Measurements from ENCODE around the gene SLC35F6. TPM values are rescaled to one million over a fixed set of nuclear protein-coding genes. Genes with fewer than 3 reads are reported as not detected.
"Not testable (repeated sequence)": the region's sequence is repeated elsewhere in the genome, so short reads cannot be mapped to it uniquely, and the experiment has no call there.

The SLC35F6 gene
- total RNA-seq, 1 experiment from 2014 or later, result 27.5 TPM

- peak; percentile 92 for DNase-seq (ENCODE audit: low spot score)
- in situ Hi-C loops (cut with HindIII; ENCODE audit: low sequenced_read_pairs), result no loop called here
These were observed 8.2 kb downstream of the SLC35F6 start for GRCh38 chr2:26772064-26773001.

- in situ Hi-C loops (cut with HindIII; ENCODE audit: low sequenced_read_pairs), result no loop called here
- no peak for DNase-seq (ENCODE audit: low spot score)
These were observed 12.2 kb downstream of the SLC35F6 start for GRCh38 chr2:26776195-26776800.

- in situ Hi-C loops (cut with HindIII; ENCODE audit: low sequenced_read_pairs), result no loop called here
- peak; percentile 81 for DNase-seq (ENCODE audit: low spot score)
These were observed 14.0 kb downstream of the SLC35F6 start for GRCh38 chr2:26778098-26778497.

- in situ Hi-C loops (cut with HindIII; ENCODE audit: low sequenced_read_pairs), result no loop called here
- no peak for DNase-seq (ENCODE audit: low spot score)
These were observed 14.4 kb downstream of the SLC35F6 start for GRCh38 chr2:26778507-26778906.

GRCh38 chr2:26780203-26780760, 16.2 kb downstream of the SLC35F6 start:
- in situ Hi-C loops (cut with HindIII; ENCODE audit: low sequenced_read_pairs), result no loop called here
- DNase-seq (ENCODE audit: low spot score), result no peak

GRCh38 chr2:26782876-26783704, 19.0 kb downstream of the SLC35F6 start:
- in situ Hi-C loops (cut with HindIII; ENCODE audit: low sequenced_read_pairs), result no loop called here
- no peak for DNase-seq (ENCODE audit: low spot score)

- no peak for DNase-seq (ENCODE audit: low spot score)
- in situ Hi-C loops (cut with HindIII; ENCODE audit: low sequenced_read_pairs), result no loop called here
These were observed 20.6 kb downstream of the SLC35F6 start for GRCh38 chr2:26784570-26785234.

- DNase-seq (ENCODE audit: low spot score), result peak; percentile 99
- in situ Hi-C loops (cut with HindIII; ENCODE audit: low sequenced_read_pairs), result no loop called here
These were observed 21.5 kb downstream of the SLC35F6 start, which contains the start of gene CENPA for GRCh38 chr2:26785431-26786206. TSS of gene CENPA (plus strand) at chr2:26786056. CDS start at chr2:26786197, 141 bp downstream.

GRCh38 chr2:26786207-26787028, 22.3 kb downstream of the SLC35F6 start:
- no peak for DNase-seq (ENCODE audit: low spot score)
- in situ Hi-C loops (cut with HindIII; ENCODE audit: low sequenced_read_pairs), result no loop called here

- in situ Hi-C loops (cut with HindIII; ENCODE audit: low sequenced_read_pairs), result no loop called here
- DNase-seq (ENCODE audit: low spot score), result no peak
These were observed 28.6 kb downstream of the SLC35F6 start for GRCh38 chr2:26792720-26793119.

GRCh38 chr2:26793518-26793917, 29.4 kb downstream of the SLC35F6 start:
- no peak for DNase-seq (ENCODE audit: low spot score)
- in situ Hi-C loops (cut with HindIII; ENCODE audit: low sequenced_read_pairs), result no loop called here

GRCh38 chr2:26795135-26795534, 31.1 kb downstream of the SLC35F6 start:
- DNase-seq (ENCODE audit: low spot score); in situ Hi-C loops (cut with HindIII; ENCODE audit: low sequenced_read_pairs): not testable (repeated sequence)

- DNase-seq (ENCODE audit: low spot score), result no peak
- in situ Hi-C loops (cut with HindIII; ENCODE audit: low sequenced_read_pairs), result no loop called here
These were observed 37.2 kb downstream of the SLC35F6 start for GRCh38 chr2:26801328-26801727.

GRCh38 chr2:26801796-26802195, 37.7 kb downstream of the SLC35F6 start:
- in situ Hi-C loops (cut with HindIII; ENCODE audit: low sequenced_read_pairs), result no loop called here
- no peak for DNase-seq (ENCODE audit: low spot score)

- in situ Hi-C loops (cut with HindIII; ENCODE audit: low sequenced_read_pairs), result no loop called here
- no peak for DNase-seq (ENCODE audit: low spot score)
These were observed 41.2 kb downstream of the SLC35F6 start for GRCh38 chr2:26805241-26805676.

- DNase-seq (ENCODE audit: low spot score), result peak; percentile 85
- in situ Hi-C loops (cut with HindIII; ENCODE audit: low sequenced_read_pairs), result no loop called here
These were observed 43.8 kb downstream of the SLC35F6 start for GRCh38 chr2:26807788-26808460.

GRCh38 chr2:26809211-26809610, 45.1 kb downstream of the SLC35F6 start:
- DNase-seq (ENCODE audit: low spot score), result no peak
- in situ Hi-C loops (cut with HindIII; ENCODE audit: low sequenced_read_pairs), result no loop called here
